Measurements from ENCODE around the gene STAM.

DNA sequence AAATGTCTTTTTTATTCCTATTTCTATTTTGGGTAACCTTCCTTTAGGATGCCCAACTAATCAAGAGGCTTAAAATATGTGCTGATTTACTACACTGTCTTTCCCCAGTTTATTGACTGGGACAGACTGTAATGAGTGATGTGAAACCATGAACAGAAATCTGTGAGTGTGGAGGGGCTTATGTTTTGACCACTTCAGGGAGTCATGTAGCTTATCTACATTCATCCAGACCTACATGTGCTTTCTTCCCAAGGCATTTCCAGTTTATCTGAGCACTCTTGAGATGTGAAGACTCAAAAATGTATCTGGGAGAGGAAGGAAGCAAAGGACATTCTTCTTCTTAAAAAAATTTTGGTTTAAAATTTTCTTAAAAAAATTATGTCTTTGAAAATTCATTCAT, 45.2 kb downstream of the STAM start:
- TF ChIP-seq, protein P1, sequence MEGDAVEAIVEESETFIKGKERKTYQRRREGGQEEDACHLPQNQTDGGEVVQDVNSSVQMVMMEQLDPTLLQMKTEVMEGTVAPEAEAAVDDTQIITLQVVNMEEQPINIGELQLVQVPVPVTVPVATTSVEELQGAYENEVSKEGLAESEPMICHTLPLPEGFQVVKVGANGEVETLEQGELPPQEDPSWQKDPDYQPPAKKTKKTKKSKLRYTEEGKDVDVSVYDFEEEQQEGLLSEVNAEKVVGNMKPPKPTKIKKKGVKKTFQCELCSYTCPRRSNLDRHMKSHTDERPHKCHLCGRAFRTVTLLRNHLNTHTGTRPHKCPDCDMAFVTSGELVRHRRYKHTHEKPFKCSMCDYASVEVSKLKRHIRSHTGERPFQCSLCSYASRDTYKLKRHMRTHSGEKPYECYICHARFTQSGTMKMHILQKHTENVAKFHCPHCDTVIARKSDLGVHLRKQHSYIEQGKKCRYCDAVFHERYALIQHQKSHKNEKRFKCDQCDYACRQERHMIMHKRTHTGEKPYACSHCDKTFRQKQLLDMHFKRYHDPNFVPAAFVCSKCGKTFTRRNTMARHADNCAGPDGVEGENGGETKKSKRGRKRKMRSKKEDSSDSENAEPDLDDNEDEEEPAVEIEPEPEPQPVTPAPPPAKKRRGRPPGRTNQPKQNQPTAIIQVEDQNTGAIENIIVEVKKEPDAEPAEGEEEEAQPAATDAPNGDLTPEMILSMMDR (IDR thresholded peaks at IDR 0.05): no peak
- TF ChIP-seq POLR2A (IDR thresholded peaks at IDR 0.05) (no peak), EP300 (IDR thresholded peaks at IDR 0.05) (no peak)
